ENCODE results near the gene GALNT10. TPM values are rescaled to one million over a fixed set of nuclear protein-coding genes. Genes with fewer than 3 reads are reported as not detected.
A peak's percentile ranks its signal among the peaks of the same experiment; 100 is the strongest.

Gene GALNT10
- polyA plus RNA-seq, 1 donor (not counting 4 experiments of a cell fraction or from before 2014, with no cell fraction given) = 17.9 TPM

DNA sequence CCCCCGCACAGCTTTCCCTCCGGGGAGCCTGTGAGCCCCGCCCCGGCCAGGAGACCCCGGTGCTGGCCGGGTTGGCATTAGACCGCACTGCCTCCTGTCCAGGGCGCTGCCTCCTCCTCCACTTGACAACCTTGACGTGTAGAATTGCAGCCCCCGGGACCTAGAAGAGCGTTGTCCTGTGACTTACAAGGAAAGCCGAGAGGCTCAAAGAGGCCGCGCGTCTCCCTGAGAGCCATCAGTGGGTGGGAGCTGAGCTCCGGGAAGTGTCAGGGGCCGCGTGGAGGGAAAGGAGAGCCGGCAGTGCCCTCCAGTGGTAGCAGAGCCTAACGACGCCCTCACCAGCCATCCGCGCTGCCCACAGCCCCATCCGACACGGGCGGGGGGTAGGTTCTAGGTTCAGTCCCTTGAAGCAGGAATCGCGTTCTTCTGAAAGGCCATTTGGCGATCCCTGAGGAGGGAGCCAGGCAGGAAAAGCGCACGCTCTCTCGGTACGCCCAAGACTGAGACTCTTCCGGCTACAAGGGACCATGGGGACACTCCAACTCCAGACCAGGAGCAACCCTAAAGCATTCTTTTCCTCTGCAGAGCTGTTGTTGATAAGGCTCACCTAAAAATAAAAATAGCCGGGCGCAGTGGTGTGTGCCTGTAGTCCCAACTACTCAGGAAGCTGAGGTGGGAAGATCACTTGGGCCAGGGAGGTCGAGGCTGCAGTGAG, 214.7 kb downstream of the GALNT10 start:
- no peak for TF ChIP-seq EZH2 (IDR thresholded peaks at IDR 0.05; ENCODE audit: low read length)
- TF ChIP-seq, protein P1, sequence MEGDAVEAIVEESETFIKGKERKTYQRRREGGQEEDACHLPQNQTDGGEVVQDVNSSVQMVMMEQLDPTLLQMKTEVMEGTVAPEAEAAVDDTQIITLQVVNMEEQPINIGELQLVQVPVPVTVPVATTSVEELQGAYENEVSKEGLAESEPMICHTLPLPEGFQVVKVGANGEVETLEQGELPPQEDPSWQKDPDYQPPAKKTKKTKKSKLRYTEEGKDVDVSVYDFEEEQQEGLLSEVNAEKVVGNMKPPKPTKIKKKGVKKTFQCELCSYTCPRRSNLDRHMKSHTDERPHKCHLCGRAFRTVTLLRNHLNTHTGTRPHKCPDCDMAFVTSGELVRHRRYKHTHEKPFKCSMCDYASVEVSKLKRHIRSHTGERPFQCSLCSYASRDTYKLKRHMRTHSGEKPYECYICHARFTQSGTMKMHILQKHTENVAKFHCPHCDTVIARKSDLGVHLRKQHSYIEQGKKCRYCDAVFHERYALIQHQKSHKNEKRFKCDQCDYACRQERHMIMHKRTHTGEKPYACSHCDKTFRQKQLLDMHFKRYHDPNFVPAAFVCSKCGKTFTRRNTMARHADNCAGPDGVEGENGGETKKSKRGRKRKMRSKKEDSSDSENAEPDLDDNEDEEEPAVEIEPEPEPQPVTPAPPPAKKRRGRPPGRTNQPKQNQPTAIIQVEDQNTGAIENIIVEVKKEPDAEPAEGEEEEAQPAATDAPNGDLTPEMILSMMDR (optimal IDR thresholded peaks at IDR 0.05 in 1 of 3, IDR thresholded peaks at IDR 0.05 in 1 of 3, conservative IDR thresholded peaks at IDR 0.05 in 1 of 3; ENCODE audit: extremely low read depth in 1 of 3, insufficient read depth in 2 of 3, low read length in 3 of 3) = peak; percentile 78 to 97 (median 97)
- Histone ChIP-seq H2AFZ (ENCODE audit: control insufficient read depth, low read length) (peak overlapping the region; percentile 24), H3K36me3 (ENCODE audit: control insufficient read depth in 2 of 2, extremely low read depth in 1 of 2, insufficient read depth in 2 of 2, low read length in 2 of 2) (no peaks in the 10 kb centered on the region), H3K4me2 (ENCODE audit: control insufficient read depth, extremely low read depth, insufficient read depth, low read depth, low read length) (peak overlapping the region; percentile 66), H3K9ac (ENCODE audit: control insufficient read depth, extremely low read depth, insufficient read depth, low read length) (no peak overlapping the region), H3K4me1 (ENCODE audit: control insufficient read depth, extremely low read depth, insufficient read depth, low read length) (no peaks in the 10 kb centered on the region), H3K79me2 (ENCODE audit: control insufficient read depth, insufficient read depth, low read length) (no peaks in the 10 kb centered on the region), H4K20me1 (ENCODE audit: control insufficient read depth, extremely low read depth, insufficient read depth, low read length) (no peaks in the 10 kb centered on the region), H3K9me1 (ENCODE audit: control insufficient read depth, extremely low read depth, insufficient read depth, low read length) (no peaks in the 10 kb centered on the region), H3K4me3 (ENCODE audit: control insufficient read depth in 2 of 3, extremely low read depth in 1 of 3, insufficient read depth in 2 of 3, low read depth in 1 of 3, low read length in 3 of 3) (peak overlapping the region in 2 of 3 experiments; percentile 29 to 49), H3K27me3 (ENCODE audit: control insufficient read depth, extremely low read depth, insufficient read depth, low read length) (no peaks in the 10 kb centered on the region), H3K27ac (ENCODE audit: control insufficient read depth, insufficient read depth, low read length) (no peak overlapping the region), H3K9me3 (ENCODE audit: control insufficient read depth, low read depth, low read length) (no peaks in the 10 kb centered on the region)
- DNase-seq (ENCODE audit: low read depth, low spot score) (no peak), FAIRE-seq (no peak)
- dilution Hi-C loops (cut with MboI; ENCODE audit: extremely low pct_ligation_motif_present, low sequenced_read_pairs) = loop anchor here (25.0 kb wide), 1 partner anchor 343 kb away; no protein-coding TSS in a partner anchor

DNA sequence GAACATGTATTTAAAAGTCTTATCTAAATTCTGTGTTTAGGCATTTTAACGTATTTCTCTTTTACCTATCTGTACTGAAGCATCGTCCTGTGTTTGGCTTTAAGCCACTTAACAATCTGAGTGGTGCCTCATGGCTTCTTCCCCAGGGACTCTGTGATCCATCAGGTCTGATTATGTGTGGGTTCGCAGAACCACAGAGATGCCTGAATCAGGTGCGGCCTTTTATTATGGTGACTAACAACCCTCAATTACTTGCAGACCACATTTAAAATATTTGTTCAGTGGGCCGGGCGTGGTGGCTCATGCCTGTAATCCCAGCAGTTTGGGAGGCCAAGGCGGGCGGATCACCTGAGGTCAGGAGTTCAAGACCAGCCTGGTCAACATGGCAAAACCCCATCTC, 215.7 kb downstream of the GALNT10 start:
- Histone ChIP-seq H3K27ac (ENCODE audit: control insufficient read depth, insufficient read depth, low read length) (no peak overlapping the region), H3K9ac (ENCODE audit: control insufficient read depth, extremely low read depth, insufficient read depth, low read length) (no peak overlapping the region), H3K4me3 (ENCODE audit: control insufficient read depth in 2 of 3, extremely low read depth in 1 of 3, insufficient read depth in 2 of 3, low read depth in 1 of 3, low read length in 3 of 3) (no peak overlapping the region), H3K27me3 (ENCODE audit: control insufficient read depth, extremely low read depth, insufficient read depth, low read length) (no peaks in the 10 kb centered on the region), H2AFZ (ENCODE audit: control insufficient read depth, low read length) (no peak overlapping the region), H3K9me3 (ENCODE audit: control insufficient read depth, low read depth, low read length) (no peaks in the 10 kb centered on the region), H3K36me3 (ENCODE audit: control insufficient read depth in 2 of 2, extremely low read depth in 1 of 2, insufficient read depth in 2 of 2, low read length in 2 of 2) (no peaks in the 10 kb centered on the region), H3K9me1 (ENCODE audit: control insufficient read depth, extremely low read depth, insufficient read depth, low read length) (no peaks in the 10 kb centered on the region), H3K79me2 (ENCODE audit: control insufficient read depth, insufficient read depth, low read length) (no peaks in the 10 kb centered on the region), H3K4me1 (ENCODE audit: control insufficient read depth, extremely low read depth, insufficient read depth, low read length) (no peaks in the 10 kb centered on the region), H4K20me1 (ENCODE audit: control insufficient read depth, extremely low read depth, insufficient read depth, low read length) (no peaks in the 10 kb centered on the region), H3K4me2 (ENCODE audit: control insufficient read depth, extremely low read depth, insufficient read depth, low read depth, low read length) (no peak overlapping the region)
- FAIRE-seq (no peak), DNase-seq (ENCODE audit: low read depth, low spot score) (peak; percentile 30)
- dilution Hi-C loops (cut with MboI; ENCODE audit: extremely low pct_ligation_motif_present, low sequenced_read_pairs) = loop anchor here (25.0 kb wide), 1 partner anchor 344 kb away; no protein-coding TSS in a partner anchor
- TF ChIP-seq, protein P1 (optimal IDR thresholded peaks at IDR 0.05 in 1 of 3, IDR thresholded peaks at IDR 0.05 in 1 of 3, conservative IDR thresholded peaks at IDR 0.05 in 1 of 3; ENCODE audit: extremely low read depth in 1 of 3, insufficient read depth in 2 of 3, low read length in 3 of 3) = no peak
- no peak for TF ChIP-seq EZH2 (IDR thresholded peaks at IDR 0.05; ENCODE audit: low read length)

All from keratinocyte (primary cell).